Duodenal mucosa (tissue), 2 donors: Measurements from ENCODE around the gene KCNJ5.

ENCODE experiments used
- H3K27ac ChIP-seq: one replicate; pipeline ENCODE4 v1.7.0; 2013; ENCODE audit warnings: low read depth, low read length
- H3K27me3 ChIP-seq, 2 donors: one replicate each; pipeline ENCODE4 v1.7.0; 2013; ENCODE audit warnings: low read length in 2 of 2, control low read depth in 1 of 2; ENCODE audit not compliant: insufficient read depth in 2 of 2, control insufficient read depth in 1 of 2
- H3K36me3 ChIP-seq, 2 donors: one replicate each; pipeline ENCODE4 v1.7.0; 2013; ENCODE audit warnings: low read length in 2 of 2, control low read depth in 1 of 2; ENCODE audit not compliant: insufficient read depth in 2 of 2, control insufficient read depth in 1 of 2
- H3K4me1 ChIP-seq, 2 donors: one replicate each; pipeline ENCODE4 v1.7.0; 2013; ENCODE audit warnings: low read length in 2 of 2, control low read depth in 1 of 2; ENCODE audit not compliant: insufficient read depth in 2 of 2, control insufficient read depth in 1 of 2
- H3K4me3 ChIP-seq, 2 donors: one replicate each; pipeline ENCODE4 v1.7.0; 2013; ENCODE audit warnings: low read length in 2 of 2, low read depth in 1 of 2
- H3K9ac ChIP-seq, 2 donors: one replicate each; pipeline ENCODE4 v1.7.0; 2013; ENCODE audit warnings: low read length in 2 of 2, low read depth in 1 of 2
- H3K9me3 ChIP-seq, 2 donors: one replicate each; pipeline ENCODE4 v1.7.0; 2013; ENCODE audit warnings: low read length in 2 of 2, control low read depth in 1 of 2; ENCODE audit not compliant: control insufficient read depth in 1 of 2

KCNJ5 gene

GRCh38 chr11:128940156-128940555 is 49.0 kb downstream of the KCNJ5 start:
- no peak overlapping the region for H3K4me3 ChIP-seq
- H3K9me3 ChIP-seq, result no peaks in the 10 kb centered on the region
- no peaks in the 10 kb centered on the region for H3K27me3 ChIP-seq
- H3K4me1 ChIP-seq, result no peaks in the 10 kb centered on the region
- H3K36me3 ChIP-seq, result no peaks in the 10 kb centered on the region
- H3K27ac ChIP-seq, result no peak overlapping the region
- H3K9ac ChIP-seq, result no peak overlapping the region

- no peak overlapping the region for H3K27ac ChIP-seq
- no peaks in the 10 kb centered on the region for H3K27me3 ChIP-seq
- no peaks in the 10 kb centered on the region for H3K4me1 ChIP-seq
Measured at GRCh38 chr11:128940603-128941002, 49.4 kb downstream of the KCNJ5 start.

GRCh38 chr11:128941110-128941509 is 50.0 kb downstream of the KCNJ5 start:
- Histone ChIP-seq H3K4me1 (no peaks in the 10 kb centered on the region), H3K9me3 (no peaks in the 10 kb centered on the region), H3K9ac (no peak overlapping the region), H3K36me3 (no peaks in the 10 kb centered on the region), H3K27ac (no peak overlapping the region), H3K4me3 (no peak overlapping the region), H3K27me3 (no peaks in the 10 kb centered on the region)

More at GRCh38 chr11:128940603-128941002, 49.4 kb downstream of the KCNJ5 start:
- H3K4me3 ChIP-seq, result no peak overlapping the region
- no peaks in the 10 kb centered on the region for H3K36me3 ChIP-seq
- no peaks in the 10 kb centered on the region for H3K9me3 ChIP-seq
- H3K9ac ChIP-seq, result no peak overlapping the region

- Histone ChIP-seq H3K4me3 (no peak overlapping the region), H3K27ac (no peak overlapping the region), H3K9me3 (no peaks in the 10 kb centered on the region), H3K27me3 (no peaks in the 10 kb centered on the region), H3K9ac (no peak overlapping the region), H3K4me1 (peaks cover 0 to 5% of the 10 kb centered on the region in 2 donors), H3K36me3 (no peaks in the 10 kb centered on the region)
Measured at GRCh38 chr11:128941573-128942271, 50.6 kb downstream of the KCNJ5 start.

GRCh38 chr11:128942272-128942612 is 51.1 kb downstream of the KCNJ5 start:
- Histone ChIP-seq H3K4me1 (peaks cover 0 to 5% of the 10 kb centered on the region in 2 donors), H3K9me3 (no peaks in the 10 kb centered on the region), H3K27ac (no peak overlapping the region), H3K36me3 (no peaks in the 10 kb centered on the region), H3K27me3 (no peaks in the 10 kb centered on the region), H3K9ac (no peak overlapping the region), H3K4me3 (no peak overlapping the region)

- no peaks in the 10 kb centered on the region for H3K27me3 ChIP-seq
- peaks cover 0 to 5% of the 10 kb centered on the region in 2 donors for H3K4me1 ChIP-seq
- no peak within 1 kb of the TSS for H3K27ac ChIP-seq
- H3K9me3 ChIP-seq, result no peaks in the 10 kb centered on the region
- H3K9ac ChIP-seq, result no peak within 1 kb of the TSS
- H3K36me3 ChIP-seq, result no peaks in the 10 kb centered on the region
- no peak within 1 kb of the TSS for H3K4me3 ChIP-seq
Measured at GRCh38 chr11:128942817-128943427, 51.8 kb downstream of the KCNJ5 start, which contains the start of gene TP53AIP1. Gene TP53AIP1, minus strand, starts transcription at chr11:128942871. Its CDS starts 5,053 bp downstream, at chr11:128937818.

- Histone ChIP-seq H3K9ac (no peak overlapping the region), H3K4me1 (peaks cover 0 to 5% of the 10 kb centered on the region in 2 donors), H3K9me3 (no peaks in the 10 kb centered on the region), H3K27ac (no peak overlapping the region), H3K4me3 (no peak overlapping the region), H3K27me3 (no peaks in the 10 kb centered on the region), H3K36me3 (no peaks in the 10 kb centered on the region)
Measured at GRCh38 chr11:128943428-128943976, 52.3 kb downstream of the KCNJ5 start.

GRCh38 chr11:128946648-128947047 is 55.5 kb downstream of the KCNJ5 start:
- Histone ChIP-seq H3K4me1 (peaks cover 0 to 5% of the 10 kb centered on the region in 2 donors), H3K9ac (no peak overlapping the region), H3K9me3 (no peaks in the 10 kb centered on the region), H3K27ac (no peak overlapping the region), H3K4me3 (no peak overlapping the region), H3K36me3 (no peaks in the 10 kb centered on the region), H3K27me3 (no peaks in the 10 kb centered on the region)

- no peak overlapping the region for H3K27ac ChIP-seq
- H3K4me1 ChIP-seq, result peaks cover 0 to 5% of the 10 kb centered on the region in 2 donors
- H3K9ac ChIP-seq, result no peak overlapping the region
Measured at GRCh38 chr11:128947773-128948172, 56.6 kb downstream of the KCNJ5 start.

GRCh38 chr11:128948583-128948982 is 57.4 kb downstream of the KCNJ5 start:
- Histone ChIP-seq H3K27me3 (no peaks in the 10 kb centered on the region), H3K4me1 (peaks cover 0 to 5% of the 10 kb centered on the region in 2 donors)

More at GRCh38 chr11:128947773-128948172, 56.6 kb downstream of the KCNJ5 start:
- Histone ChIP-seq H3K36me3 (no peaks in the 10 kb centered on the region), H3K4me3 (no peak overlapping the region), H3K9me3 (no peaks in the 10 kb centered on the region), H3K27me3 (no peaks in the 10 kb centered on the region)

More at GRCh38 chr11:128948583-128948982, 57.4 kb downstream of the KCNJ5 start:
- Histone ChIP-seq H3K4me3 (no peak overlapping the region), H3K9me3 (no peaks in the 10 kb centered on the region), H3K36me3 (no peaks in the 10 kb centered on the region), H3K9ac (no peak overlapping the region), H3K27ac (no peak overlapping the region)
